NCI-H2171 (cell line): ENCODE results near the gene AGAP1.
"Not testable (repeated sequence)": the region's sequence is repeated elsewhere in the genome, so short reads cannot be mapped to it uniquely, and the experiment has no call there.

Source experiments
- DNase-seq: peaks from one replicate; lab custom pipeline; 2025; lab: John Stamatoyannopoulos, UW

Gene AGAP1

DNA sequence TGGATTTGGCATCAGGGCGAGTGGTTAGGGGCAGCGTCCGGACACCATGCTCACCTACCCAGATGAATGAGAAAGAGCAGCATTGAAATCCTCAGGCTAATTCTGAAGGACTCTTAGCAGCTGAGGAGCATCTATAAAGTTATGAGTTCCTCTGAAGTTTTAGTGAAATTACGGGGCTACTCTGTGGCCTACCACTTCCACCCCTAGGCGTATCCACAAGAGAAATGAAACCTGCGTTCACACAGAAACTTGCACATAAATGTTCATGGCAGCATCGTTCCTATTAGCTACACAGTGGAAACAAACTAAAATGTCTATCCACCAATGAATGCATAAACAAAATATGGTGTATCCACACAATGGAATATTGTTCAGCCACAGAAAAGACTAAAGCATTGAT, 576.4 kb downstream of the AGAP1 start:
- DNase-seq, result no peak

DNA sequence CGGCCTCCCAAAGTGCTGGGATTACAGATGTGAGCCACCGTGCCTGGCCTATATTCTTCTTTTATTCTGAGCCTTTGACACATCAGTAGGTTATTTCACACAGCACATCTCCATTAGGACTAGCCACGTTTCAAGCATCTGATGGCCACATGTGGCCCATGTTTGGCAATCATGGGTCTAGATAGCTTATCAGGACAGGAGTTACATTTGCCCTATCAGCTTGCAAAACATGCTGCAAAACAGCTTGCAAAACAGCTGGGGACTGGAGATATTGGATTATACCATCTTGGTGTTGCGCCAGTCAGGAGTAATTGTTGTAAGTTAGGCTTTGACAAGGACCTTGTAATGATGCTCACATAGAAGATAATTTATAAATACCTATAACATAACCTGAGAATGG, 579.4 kb downstream of the AGAP1 start:
- no peak for DNase-seq

DNA sequence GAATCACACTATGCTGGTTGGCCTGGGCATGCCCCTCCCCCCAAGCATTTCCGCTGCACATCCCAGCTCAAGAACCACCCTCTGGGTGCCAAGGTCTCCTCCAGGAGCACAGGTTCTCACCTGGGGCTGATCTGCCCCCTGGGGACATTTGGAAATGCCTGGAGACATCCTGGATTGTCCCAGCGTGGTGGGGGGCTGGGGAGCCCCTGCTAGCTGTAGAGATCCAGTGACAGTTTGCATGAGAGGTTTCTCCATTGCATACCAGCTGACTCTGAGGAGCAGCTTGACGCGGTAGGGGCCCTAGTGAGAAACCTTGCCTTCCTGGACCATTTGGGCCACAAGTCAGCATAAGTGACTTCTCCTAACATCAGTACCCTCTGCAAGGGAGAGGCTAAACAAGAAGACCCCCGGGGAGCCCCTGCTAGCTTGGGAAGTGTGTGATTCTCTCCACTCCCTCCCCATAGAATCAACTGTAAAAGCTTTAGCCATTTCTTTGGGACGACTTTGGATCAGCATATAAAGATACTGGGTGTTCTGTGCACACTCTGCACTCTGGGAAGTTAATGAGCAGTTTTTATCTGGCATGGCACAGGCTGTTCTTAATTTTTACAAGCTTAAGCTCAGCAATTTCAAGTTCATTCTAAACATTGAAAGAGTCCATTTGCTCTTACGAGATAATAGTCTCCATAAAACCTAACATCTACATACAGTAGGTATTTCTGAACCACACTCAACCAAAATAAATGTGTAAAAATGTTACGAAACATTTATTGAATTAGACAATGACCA, 580.2 kb downstream of the AGAP1 start:
- DNase-seq, result no peak

DNA sequence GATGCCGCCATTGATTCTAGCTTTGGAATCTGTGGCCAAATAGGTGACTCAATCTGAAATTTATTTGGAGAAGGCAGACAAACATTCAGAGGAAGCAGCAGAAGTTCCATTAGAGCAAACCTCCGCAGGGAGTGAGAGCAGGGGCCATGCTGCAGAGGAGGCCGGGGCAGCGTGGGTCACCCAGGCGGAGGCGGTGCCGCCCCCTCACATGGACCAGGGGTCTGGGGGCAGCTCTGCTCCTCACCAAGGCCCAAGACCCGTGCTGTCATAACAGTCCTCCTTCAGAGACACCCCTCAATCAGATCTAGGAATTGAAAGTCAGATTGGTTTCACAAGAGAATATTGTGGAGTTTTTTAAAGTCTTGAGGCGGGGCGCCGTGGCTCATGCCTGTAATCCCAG, 582.0 kb downstream of the AGAP1 start:
- DNase-seq, result no peak

DNA sequence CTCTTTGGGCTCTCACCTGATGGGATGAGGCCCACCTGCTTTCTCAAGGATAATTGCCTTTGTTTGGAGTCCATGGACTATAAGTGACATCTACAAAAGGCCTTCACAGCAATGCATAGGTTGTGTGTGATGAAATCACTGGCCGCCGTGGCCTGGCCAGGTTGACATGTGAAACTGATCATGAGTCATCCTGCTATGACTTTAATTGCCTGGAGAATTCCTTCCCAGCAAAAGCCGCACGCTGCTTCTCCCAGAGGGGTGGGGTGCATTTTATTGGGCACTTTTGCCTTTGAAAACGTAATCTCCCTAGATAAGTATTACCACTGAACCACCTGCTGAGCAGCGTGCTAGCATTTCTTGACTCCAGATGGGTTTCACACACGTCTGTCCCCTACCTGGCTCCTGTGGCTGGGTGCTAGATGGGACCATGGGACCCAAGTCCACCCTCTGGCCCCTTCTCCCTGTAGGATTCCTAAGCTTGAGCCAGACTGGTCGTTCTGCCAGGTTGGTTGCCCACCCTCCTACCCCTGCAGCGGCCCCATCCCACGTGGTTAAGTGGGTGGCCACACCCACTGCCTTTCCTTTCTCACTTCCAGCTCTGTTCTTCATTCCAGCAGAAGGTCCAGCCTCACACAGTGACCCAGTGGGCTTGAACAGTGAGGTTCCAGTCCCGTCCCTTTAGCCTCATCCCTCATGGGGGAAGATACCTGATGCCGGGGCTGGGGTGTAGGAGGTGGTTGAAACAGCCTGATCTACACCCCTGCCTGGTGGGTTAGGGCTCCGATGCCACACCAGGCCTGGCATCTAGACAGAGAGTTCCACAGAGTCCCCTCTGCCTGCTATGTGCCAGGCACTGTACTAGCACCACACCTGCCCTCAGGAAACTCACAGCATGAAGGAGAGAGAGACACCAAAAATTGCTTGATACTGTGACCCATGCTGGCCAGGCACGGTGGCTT, 584.7 kb downstream of the AGAP1 start:
- DNase-seq, result peak; percentile 37

DNA sequence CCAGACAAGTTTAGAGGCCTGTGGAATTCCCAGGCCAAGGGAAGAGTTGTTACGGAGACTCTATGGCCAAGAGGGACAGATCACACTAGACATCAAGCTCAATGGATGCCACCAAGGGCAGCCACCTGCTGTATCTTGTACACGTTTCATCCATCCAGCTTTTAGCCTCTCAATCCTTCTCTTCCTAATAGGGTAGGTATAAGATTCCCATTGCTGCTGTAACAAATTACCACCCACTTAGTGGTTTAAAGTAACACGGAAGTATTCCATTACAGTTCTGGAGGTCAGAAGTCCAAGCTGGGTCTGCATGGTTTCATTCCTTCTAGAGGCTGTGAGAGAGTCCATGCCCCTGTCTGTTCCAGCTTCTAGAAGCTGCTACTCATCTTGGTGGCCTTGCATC, 586.6 kb downstream of the AGAP1 start:
- DNase-seq, result no peak

DNA sequence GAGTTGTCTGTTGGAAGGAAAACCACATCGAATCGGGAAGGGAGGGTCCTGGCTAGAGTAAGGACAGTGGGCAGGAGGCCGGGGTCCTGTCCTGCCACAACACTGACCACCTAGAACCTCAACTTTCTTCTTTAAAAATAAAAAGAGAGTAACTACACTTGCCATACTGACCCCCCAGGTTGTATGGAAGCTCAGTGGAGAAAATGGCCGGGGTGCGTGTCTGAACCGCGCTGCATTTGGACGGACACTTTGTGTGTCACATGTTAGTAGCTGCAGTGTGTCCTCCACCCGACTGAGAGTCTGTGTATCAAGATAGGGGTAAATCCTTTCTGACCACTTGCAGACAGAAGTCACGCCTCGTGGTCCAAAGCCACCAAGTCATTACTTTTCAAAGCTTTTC, 587.3 kb downstream of the AGAP1 start:
- no peak for DNase-seq

DNA sequence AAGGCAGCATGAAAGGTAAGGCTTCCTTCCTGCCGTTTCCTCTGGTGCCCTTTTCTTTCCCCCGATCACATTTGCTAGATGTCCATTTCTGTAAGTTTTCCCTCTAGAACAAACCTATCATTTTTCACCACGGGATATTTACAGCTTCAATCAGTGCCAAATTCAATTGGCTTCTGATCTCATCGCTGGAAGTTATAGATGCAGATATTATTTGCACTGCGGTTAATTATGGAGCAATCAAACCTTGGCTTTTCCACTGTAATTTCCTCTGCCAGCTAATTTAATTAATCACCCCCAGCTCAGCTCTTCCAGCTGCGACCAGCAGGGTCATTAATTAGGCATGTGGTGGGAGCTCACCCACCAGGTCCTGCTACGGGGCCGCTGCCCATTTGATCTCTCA, 588.2 kb downstream of the AGAP1 start:
- DNase-seq, result no peak

DNA sequence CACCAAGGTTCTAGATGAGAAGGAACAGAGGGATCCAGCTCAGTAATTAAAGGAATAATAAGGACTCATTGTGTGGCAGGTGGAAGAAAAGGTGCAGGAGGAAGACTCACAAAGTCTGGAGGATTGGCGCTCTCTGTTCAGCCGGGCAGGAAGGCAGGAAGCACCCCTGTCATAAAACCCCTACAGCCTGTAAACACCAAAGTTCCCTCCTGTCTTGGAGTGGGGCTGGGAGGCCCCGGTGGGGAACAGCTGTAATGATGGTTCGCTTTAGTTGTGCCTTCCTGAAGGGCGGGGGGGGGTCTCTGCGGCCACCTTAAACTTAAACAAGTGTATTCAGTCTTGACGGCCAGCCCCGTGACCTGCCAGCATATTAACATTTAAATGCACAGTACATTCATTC, 590.1 kb downstream of the AGAP1 start:
- DNase-seq, result no peak

DNA sequence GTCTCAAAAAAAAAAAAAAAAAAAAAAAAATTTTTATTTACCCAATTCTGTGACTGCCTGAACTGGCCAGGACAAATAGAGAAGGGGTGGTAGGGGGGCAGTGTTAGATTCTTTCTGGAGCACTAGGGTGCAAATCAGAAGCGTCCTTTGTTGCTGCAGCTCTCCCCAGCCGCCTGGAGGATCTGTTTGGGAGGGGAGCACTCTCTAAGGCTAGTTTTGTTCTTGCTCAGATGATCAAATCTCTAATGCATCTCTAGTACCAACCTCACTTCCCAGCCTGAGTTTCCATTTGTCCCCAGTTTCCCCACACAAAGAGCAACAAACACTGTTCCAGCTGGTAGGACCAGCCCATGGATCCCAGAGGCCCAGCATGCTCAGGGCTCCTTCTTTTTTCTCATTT, 591.4 kb downstream of the AGAP1 start:
- DNase-seq, result no peak

DNA sequence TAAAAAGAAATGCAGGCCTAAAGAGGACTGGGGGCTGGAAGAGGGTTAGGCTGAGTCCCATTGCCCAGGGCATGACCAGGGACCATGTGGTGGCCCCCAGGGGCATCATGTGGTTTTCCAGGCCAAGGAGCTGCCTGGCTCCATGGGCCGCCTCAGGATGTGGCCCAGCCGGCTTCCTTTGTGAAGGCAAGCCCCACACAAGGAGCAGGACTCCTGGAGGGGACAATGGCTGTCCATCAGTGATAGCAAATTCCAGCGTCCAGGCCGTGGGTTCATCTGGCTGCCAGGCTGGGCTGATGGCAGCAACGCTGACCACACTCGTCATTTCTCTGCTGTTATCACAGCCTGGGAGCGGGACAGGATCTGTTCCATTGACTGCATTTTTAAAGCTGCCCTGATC, 591.8 kb downstream of the AGAP1 start:
- DNase-seq, result no peak

DNA sequence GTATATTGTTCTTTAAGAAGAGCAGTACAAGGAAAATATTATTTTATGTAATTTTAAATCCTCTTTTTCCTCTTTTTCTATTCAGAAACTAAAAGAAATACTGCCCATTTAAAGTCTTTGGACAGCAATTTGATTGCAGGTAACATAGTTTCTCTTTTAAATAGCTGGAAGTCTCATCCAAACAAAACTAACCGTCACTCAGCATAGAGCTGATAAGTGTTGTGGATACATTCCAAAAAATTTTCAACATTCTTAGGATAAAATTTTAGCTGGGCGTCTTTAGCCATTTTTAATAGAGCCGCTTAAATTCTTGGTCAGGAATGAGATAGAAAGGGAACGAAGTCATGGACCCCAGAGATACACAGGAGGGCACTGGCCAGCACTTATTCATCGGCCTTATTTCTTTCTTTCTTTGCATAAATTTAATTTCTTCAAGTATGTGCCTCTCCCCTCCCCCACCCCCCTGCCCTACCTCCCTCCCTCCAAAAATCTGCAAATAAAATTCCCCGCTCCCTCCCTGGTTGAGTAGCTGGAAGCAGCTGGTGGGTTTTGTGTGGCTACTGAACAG, 592.6 kb downstream of the AGAP1 start:
- DNase-seq, result no peak

DNA sequence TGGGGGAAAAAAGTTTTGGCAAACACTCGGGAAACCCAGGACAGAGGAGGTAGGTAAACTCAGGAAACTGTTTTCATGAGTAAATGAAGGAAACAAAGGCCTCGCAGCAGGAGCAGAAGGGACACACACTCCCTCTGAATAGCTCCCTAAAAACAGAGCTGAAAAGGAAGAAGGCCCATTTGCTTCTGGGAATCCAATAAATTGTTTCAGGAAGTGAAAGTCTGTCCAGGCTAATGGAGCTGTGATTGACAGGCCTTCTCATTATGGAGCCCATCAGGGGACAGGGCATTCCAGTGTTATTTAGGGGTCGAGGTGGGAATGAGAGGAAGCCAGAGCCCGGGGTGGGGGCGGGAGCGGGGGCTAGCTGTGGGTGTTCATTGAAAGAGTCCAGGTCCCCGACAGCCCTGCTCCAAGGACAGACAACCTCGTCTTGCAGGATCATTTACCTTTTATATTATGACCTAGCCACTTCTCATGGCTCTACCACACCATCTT, 593.2 kb downstream of the AGAP1 start:
- no peak for DNase-seq

DNA sequence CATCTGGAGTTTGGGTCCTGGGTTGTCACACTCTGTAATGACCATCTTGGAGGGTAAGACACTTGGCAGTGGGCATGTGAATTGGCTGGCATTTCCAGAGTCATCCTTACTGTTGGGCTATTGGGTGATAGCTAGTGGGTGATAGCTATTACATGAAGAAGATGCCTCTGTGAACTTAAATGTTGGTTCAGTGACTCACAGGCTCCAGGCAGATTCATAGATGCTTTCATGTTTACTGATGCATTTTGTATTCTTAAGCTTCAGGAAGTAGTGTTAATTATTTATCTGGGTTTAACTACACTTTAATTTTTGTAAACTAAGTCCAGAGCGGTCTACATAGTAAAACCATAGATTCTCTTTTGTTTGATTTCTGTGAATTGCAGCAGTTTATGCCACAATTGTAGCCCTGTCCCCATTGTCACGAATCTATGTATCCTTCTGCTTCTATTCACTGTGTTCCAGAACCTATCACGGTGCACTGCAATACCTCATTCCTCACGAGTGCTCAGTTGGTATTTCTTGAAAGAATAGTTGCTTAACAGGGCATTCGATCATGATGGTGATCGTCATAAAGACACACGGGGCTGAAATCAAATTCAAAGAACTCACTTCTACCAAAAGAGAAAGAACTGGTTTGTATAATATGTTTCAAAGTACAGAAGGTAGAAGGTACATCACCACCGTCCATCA, 594.7 kb downstream of the AGAP1 start:
- DNase-seq, result no peak

DNA sequence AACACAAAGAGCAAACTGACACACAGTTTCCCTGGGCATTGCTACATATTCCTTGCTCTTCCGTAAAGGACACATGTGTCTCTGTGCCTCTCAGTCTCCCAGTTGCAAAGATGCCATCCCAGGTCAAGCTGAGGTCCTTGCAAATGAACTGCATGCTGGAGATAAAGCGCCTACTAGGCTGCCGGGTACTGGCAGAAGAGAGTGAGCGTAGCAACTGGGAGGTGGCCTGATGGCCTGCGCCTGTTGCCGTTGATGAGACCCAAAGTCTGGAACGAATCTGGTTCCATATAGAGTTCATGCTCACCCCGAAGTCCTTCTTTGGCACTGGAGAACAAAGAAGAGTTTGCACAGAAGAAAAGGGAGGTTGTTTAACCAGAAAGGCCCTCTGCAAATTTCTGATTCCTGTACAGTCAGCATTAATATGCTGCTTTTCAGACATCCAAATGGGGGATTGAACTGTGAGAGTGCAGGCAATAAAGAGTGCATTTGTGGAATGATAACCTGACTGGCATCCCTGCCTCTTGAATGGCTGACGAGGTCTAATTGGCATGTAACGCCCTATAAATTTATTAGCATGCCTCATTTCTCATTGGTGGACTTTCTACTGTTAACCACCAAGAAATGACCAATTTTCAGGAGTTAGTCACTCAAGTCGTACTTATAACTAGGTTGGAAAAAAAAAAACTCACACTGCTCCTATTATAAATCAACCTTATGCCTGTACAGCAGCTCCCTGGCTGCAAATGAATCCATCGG, 595.6 kb downstream of the AGAP1 start:
- DNase-seq, result no peak

DNA sequence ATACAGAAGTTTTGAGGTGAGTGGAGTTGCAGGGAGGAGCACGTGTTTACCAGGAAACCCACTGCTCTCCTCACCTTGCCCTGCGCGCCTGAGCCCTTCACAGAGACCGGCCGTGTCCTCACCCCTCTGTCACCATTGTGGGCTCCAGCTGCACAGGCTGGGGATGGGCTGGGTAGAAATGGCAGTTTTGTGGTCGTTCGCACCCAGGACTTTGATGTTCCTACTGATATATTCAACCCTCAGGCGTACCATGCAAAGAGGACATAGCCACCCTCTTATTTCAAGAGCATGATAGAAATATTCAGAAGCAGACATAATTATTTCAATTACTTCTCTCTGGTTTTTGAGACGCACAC, 596.2 kb downstream of the AGAP1 start:
- no peak for DNase-seq

DNA sequence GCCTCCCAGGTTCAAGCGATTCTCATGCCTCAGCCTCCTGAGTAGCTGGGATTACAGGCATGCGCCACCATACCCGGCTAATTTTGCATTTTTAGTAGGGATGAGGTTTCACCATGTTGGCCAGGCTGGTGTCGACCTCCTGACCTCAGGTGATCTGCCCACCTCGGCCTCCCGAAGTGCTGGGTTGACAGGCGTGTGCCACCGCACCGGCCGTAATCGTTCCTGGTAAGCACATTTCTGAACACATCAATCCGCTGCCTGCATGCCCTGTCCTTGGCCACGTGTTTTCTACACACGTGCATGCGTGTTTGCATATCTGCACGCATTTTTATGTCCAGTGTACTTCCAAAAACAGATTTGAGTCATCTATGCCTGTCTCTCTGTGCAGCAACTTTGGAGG, 597.0 kb downstream of the AGAP1 start:
- not testable (repeated sequence) for DNase-seq

DNA sequence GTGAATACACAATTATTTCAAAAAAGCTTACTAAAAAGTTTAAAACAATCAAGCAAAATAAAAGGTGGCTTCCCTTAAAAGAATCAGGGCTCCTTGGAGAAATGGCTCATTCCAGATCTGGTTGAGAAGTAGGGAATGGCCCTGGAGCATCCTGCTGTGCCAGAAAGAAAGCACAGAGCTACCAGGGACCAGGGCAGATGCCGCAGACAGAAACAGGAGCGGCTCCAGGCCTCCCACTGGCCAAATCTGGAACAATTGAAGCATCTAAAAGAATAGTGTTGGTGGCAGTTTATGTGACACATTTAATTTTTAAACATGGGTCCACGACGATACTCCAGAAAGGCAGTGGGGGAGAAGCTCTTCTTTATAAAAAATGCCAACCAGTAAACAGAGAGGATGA, 598.9 kb downstream of the AGAP1 start:
- no peak for DNase-seq

DNA sequence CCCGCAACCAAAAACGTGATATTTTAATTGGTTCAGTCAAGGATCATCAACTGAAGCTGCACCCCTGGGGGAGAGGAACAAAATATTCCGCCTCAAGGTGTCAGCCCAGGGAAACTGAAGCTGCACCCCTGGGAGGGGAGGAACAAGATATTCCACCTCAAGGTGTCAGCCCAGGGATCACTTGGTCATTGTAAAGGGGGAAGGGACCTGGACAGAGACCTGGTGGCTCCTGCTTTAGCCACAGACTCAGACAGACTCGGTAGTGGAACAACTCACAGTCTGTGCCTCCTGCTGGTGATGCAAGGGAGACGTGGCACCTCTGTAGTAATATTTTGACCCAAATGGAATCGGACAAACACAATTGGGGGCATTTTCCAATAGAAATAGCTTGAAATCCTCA, 599.3 kb downstream of the AGAP1 start:
- DNase-seq, result no peak

DNA sequence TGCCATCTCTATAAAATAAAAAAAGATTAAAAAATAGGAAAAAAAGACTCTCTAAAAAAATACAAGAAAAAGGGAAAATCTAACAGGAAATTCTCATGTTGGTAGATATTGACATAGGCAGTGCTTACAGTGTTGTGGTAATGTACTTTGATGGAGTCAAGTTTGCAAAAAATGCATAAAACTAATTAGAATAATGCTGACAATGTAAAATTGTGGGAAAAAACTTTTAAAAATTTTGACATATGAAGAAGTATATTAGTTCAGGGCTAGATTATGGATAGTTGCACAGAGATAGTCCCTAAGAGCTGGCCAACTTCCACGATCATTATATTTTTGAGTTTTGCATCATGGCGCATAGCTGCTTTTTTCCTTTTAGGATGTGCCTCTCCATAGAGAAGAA, 601.7 kb downstream of the AGAP1 start:
- DNase-seq, result no peak

DNA sequence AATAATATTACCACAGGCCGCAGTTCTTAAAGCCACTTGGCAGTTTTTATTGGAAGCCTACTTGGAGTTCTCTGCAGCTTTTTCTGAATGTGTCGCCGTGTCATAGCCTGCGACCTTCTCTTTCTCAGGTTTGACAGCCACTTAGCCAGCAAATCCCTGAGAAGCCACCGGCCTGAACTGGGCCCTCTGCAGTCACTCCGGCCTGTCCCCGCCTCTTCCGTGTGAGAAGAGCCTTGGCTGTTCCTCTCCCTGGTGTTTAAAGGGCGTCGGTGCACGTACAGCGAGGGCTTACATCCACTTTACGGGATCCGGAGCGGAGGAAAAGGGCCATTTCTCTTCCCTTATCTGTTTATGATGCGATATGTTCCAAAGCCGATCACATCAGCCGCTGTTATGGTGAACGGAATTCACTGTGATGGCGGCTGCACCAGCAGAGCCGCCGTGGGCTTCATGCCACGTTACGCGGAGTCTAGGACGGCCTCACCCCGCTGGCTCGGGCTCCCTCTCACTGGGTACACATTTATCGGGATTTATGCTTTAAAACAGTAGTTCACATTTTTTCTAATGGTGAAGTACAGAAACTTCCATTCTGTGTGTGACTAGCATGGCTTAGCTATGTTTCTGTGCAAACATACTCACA, 607.6 kb downstream of the AGAP1 start:
- no peak for DNase-seq
